Measurements from ENCODE around the gene TMEM179B.

DNA sequence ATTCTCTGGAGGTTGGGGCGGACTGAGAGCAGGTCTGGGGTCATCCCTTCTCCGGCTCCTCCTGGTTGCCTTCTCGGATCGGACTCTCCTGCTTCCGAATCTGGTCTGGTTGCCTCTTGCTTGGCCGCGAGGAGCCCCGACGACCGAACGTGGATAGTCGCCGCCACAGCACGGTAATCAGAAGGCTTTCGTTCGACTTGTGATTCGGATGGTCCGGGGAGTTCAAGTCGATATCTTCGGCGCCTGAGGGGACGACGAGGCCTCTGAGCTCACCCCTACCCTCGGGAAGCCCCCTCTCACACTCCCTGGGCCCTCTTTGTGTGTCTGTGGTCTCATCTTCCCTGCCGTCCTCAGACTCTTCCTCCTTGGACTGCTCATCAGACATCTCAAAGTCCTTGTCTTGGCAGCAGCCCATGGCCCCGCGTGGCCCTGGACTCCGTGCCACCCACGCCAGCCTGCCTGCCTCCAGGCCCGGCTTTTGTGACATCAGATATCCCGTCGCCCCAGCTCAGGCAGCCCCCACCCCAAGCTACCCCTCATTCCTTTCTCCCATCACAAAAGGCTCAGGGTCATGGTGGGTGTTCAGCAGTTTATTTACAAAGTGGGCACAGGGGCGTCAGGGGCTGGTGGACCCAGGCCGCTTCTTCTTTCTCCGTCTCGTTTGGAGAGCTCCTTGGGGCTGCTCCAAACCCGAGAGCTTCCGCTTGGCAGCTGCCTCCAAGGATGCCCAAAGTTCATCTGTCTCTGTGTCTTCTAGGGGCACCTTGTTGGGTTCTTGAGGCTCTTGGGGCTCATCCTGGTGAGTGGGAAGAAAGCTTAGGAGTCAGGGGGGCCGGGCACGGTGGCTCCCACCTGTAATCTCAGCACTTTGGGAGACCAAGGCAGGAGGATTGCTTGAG is 45.4 kb downstream of the TMEM179B start, which contains the start of gene TEX54:
- TF ChIP-seq FOXK2 (IDR thresholded peaks at IDR 0.05) (no peak), FOXM1 (IDR thresholded peaks at IDR 0.05; ENCODE audit: borderline replicate concordance) (no peak), TARDBP (IDR thresholded peaks at IDR 0.05) (no peak), SP1 (IDR thresholded peaks at IDR 0.05) (no peak), PKNOX1 (IDR thresholded peaks at IDR 0.05) (no peak), ARNT (IDR thresholded peaks at IDR 0.05) (no peak), SUZ12 (IDR thresholded peaks at IDR 0.05) (no peak), HDGF (IDR thresholded peaks at IDR 0.05; ENCODE audit: borderline replicate concordance) (no peak), BHLHE40 (IDR thresholded peaks at IDR 0.05; ENCODE audit: borderline replicate concordance) (no peak), NFRKB (IDR thresholded peaks at IDR 0.05) (no peak)

Measured in HEK293T (cell line).